Duodenal mucosa (tissue), 2 donors: ENCODE measurements around the gene PLXNA4.

ENCODE experiments used
- H3K27ac ChIP-seq: one replicate; pipeline ENCODE4 v1.7.0; 2013; ENCODE audit warnings: low read depth, low read length
- H3K27me3 ChIP-seq, 2 donors: one replicate each; pipeline ENCODE4 v1.7.0; 2013; ENCODE audit warnings: low read length in 2 of 2, control low read depth in 1 of 2; ENCODE audit not compliant: insufficient read depth in 2 of 2, control insufficient read depth in 1 of 2
- H3K36me3 ChIP-seq, 2 donors: one replicate each; pipeline ENCODE4 v1.7.0; 2013; ENCODE audit warnings: low read length in 2 of 2, control low read depth in 1 of 2; ENCODE audit not compliant: insufficient read depth in 2 of 2, control insufficient read depth in 1 of 2
- H3K4me1 ChIP-seq, 2 donors: one replicate each; pipeline ENCODE4 v1.7.0; 2013; ENCODE audit warnings: low read length in 2 of 2, control low read depth in 1 of 2; ENCODE audit not compliant: insufficient read depth in 2 of 2, control insufficient read depth in 1 of 2
- H3K4me3 ChIP-seq, 2 donors: one replicate each; pipeline ENCODE4 v1.7.0; 2013; ENCODE audit warnings: low read length in 2 of 2, low read depth in 1 of 2
- H3K9ac ChIP-seq, 2 donors: one replicate each; pipeline ENCODE4 v1.7.0; 2013; ENCODE audit warnings: low read length in 2 of 2, low read depth in 1 of 2
- H3K9me3 ChIP-seq, 2 donors: one replicate each; pipeline ENCODE4 v1.7.0; 2013; ENCODE audit warnings: low read length in 2 of 2, control low read depth in 1 of 2; ENCODE audit not compliant: control insufficient read depth in 1 of 2

Gene PLXNA4

GRCh38 chr7:132190683-132191082 is 385.6 kb downstream of the PLXNA4 start:
- Histone ChIP-seq H3K4me1 (peaks cover under 1 to 1% of the 10 kb centered on the region in 2 donors), H3K27me3 (no peaks in the 10 kb centered on the region), H3K9ac (no peak overlapping the region), H3K9me3 (peaks cover 7 to 16% of the 10 kb centered on the region in 2 donors), H3K27ac (no peak overlapping the region), H3K4me3 (no peak overlapping the region), H3K36me3 (no peaks in the 10 kb centered on the region)

GRCh38 chr7:132189881-132190280 is 386.4 kb downstream of the PLXNA4 start:
- no peak overlapping the region for H3K27ac ChIP-seq
- peaks cover 7 to 16% of the 10 kb centered on the region in 2 donors for H3K9me3 ChIP-seq
- H3K4me1 ChIP-seq: no peaks in the 10 kb centered on the region
- no peaks in the 10 kb centered on the region for H3K27me3 ChIP-seq
- no peak overlapping the region for H3K9ac ChIP-seq
- H3K4me3 ChIP-seq: no peak overlapping the region
- H3K36me3 ChIP-seq: no peaks in the 10 kb centered on the region

- H3K27ac ChIP-seq: no peak overlapping the region
- no peak overlapping the region for H3K4me3 ChIP-seq
- no peak overlapping the region for H3K9ac ChIP-seq
- H3K9me3 ChIP-seq: peaks cover 7 to 16% of the 10 kb centered on the region in 2 donors
- no peaks in the 10 kb centered on the region for H3K27me3 ChIP-seq
- no peaks in the 10 kb centered on the region for H3K4me1 ChIP-seq
- no peaks in the 10 kb centered on the region for H3K36me3 ChIP-seq
Measured at GRCh38 chr7:132187869-132188789, 388.1 kb downstream of the PLXNA4 start.

GRCh38 chr7:132187391-132187790 is 388.9 kb downstream of the PLXNA4 start:
- H3K9me3 ChIP-seq: peaks cover 7 to 16% of the 10 kb centered on the region in 2 donors
- no peaks in the 10 kb centered on the region for H3K36me3 ChIP-seq
- H3K4me3 ChIP-seq: no peak overlapping the region
- H3K9ac ChIP-seq: no peak overlapping the region
- H3K27ac ChIP-seq: no peak overlapping the region
- H3K4me1 ChIP-seq: no peaks in the 10 kb centered on the region
- H3K27me3 ChIP-seq: no peaks in the 10 kb centered on the region

- Histone ChIP-seq H3K4me1 (no peaks in the 10 kb centered on the region), H3K9ac (no peak overlapping the region)
Measured at GRCh38 chr7:132185150-132185549, 391.1 kb downstream of the PLXNA4 start.

GRCh38 chr7:132183781-132184380 is 392.4 kb downstream of the PLXNA4 start:
- Histone ChIP-seq H3K27me3 (no peaks in the 10 kb centered on the region), H3K4me3 (no peak overlapping the region), H3K4me1 (peaks cover 0 to 4% of the 10 kb centered on the region in 2 donors), H3K27ac (no peak overlapping the region), H3K36me3 (no peaks in the 10 kb centered on the region), H3K9me3 (peaks cover 7 to 16% of the 10 kb centered on the region in 2 donors), H3K9ac (no peak overlapping the region)

More at GRCh38 chr7:132185150-132185549, 391.1 kb downstream of the PLXNA4 start:
- no peaks in the 10 kb centered on the region for H3K27me3 ChIP-seq
- H3K27ac ChIP-seq: no peak overlapping the region
- no peak overlapping the region for H3K4me3 ChIP-seq
- H3K36me3 ChIP-seq: no peaks in the 10 kb centered on the region
- peaks cover 7 to 16% of the 10 kb centered on the region in 2 donors for H3K9me3 ChIP-seq

GRCh38 chr7:132182992-132183391 is 393.3 kb downstream of the PLXNA4 start:
- H3K9ac ChIP-seq: no peak overlapping the region
- H3K4me1 ChIP-seq: peaks cover 6 to 11% of the 10 kb centered on the region in 2 donors
- H3K9me3 ChIP-seq: peaks cover 7 to 15% of the 10 kb centered on the region in 2 donors
- no peak overlapping the region for H3K27ac ChIP-seq
- no peak overlapping the region for H3K4me3 ChIP-seq
- H3K36me3 ChIP-seq: no peaks in the 10 kb centered on the region
- no peaks in the 10 kb centered on the region for H3K27me3 ChIP-seq

GRCh38 chr7:132181946-132182685 is 394.2 kb downstream of the PLXNA4 start:
- Histone ChIP-seq H3K36me3 (no peaks in the 10 kb centered on the region), H3K27me3 (no peaks in the 10 kb centered on the region), H3K4me3 (no peak overlapping the region), H3K27ac (no peak overlapping the region), H3K9ac (no peak overlapping the region), H3K4me1 (peaks cover 9 to 19% of the 10 kb centered on the region in 2 donors), H3K9me3 (peaks cover 2 to 7% of the 10 kb centered on the region in 2 donors)

- H3K9ac ChIP-seq: no peak overlapping the region
Measured at GRCh38 chr7:132181371-132181770, 394.9 kb downstream of the PLXNA4 start.

GRCh38 chr7:132180481-132180880 is 395.8 kb downstream of the PLXNA4 start:
- H3K4me1 ChIP-seq: peaks cover 14 to 19% of the 10 kb centered on the region in 2 donors
- no peak overlapping the region for H3K9ac ChIP-seq
- no peaks in the 10 kb centered on the region for H3K36me3 ChIP-seq
- no peak overlapping the region for H3K4me3 ChIP-seq
- H3K27me3 ChIP-seq: no peaks in the 10 kb centered on the region
- H3K27ac ChIP-seq: no peak overlapping the region
- no peaks in the 10 kb centered on the region for H3K9me3 ChIP-seq

More at GRCh38 chr7:132181371-132181770, 394.9 kb downstream of the PLXNA4 start:
- no peak overlapping the region for H3K4me3 ChIP-seq
- peaks cover 14 to 19% of the 10 kb centered on the region in 2 donors for H3K4me1 ChIP-seq
- H3K36me3 ChIP-seq: no peaks in the 10 kb centered on the region
- H3K27ac ChIP-seq: no peak overlapping the region
- H3K9me3 ChIP-seq: no peaks in the 10 kb centered on the region
- no peaks in the 10 kb centered on the region for H3K27me3 ChIP-seq
